HG03558 (cell line): ENCODE results near the gene RABAC1.

Experiments used
- ATAC-seq: cut with Tn5 transposase; IDR thresholded peaks from one replicate; pipeline ENCODE4 v1.9.1; 2021; ENCODE audit warnings: moderate number of reproducible peaks; ENCODE audit not compliant: unreplicated experiment; ENCODE audit errors: extremely low read depth

The RABAC1 gene

GRCh38 chr19:41906916-41907680 lies 52.0 kb downstream of the RABAC1 start:
- no peak for ATAC-seq
